Middle frontal gyrus (tissue), 1 donor: ENCODE measurements around the gene NRG3.
"Not testable (repeated sequence)": the region's sequence is repeated elsewhere in the genome, so short reads cannot be mapped to it uniquely, and the experiment has no call there.

Experiments
- DNase-seq: peaks from one replicate; pipeline ENCODE4 v3.0.0-alpha.2; 2015; ENCODE audit warnings: low spot score; ENCODE audit errors: extremely low spot score

The NRG3 gene

DNA sequence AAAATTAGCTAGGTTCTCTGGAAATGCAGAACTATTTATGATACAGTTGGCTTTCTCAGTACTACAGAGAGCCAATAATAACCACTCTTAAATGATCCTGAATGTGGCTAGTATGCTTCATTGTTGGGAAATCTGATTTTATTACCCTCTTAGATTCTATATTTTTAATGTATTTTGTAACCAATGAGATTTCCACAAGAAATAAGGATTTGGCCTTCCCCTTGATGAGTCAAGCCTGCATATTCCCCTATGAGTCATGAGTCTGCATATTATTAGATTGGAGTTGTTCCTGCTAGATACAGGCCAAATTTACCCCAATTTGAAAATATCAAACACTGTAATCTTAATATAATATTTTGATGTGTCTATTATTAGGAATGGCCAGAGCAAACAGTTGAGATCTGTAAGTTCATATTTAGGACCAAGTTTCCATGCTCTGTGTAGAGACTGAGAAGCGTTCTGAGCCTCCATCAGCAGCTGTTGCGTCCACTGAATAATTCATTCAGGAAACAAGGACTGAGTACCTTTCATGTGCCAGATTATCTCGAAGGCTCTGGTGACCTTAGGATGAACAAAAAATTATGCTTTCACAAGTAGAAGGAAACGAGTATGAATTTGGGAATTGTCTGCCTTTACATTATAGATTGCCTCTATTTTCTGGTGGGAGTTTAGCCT, 793.4 kb downstream of the NRG3 start:
- DNase-seq = no peak

DNA sequence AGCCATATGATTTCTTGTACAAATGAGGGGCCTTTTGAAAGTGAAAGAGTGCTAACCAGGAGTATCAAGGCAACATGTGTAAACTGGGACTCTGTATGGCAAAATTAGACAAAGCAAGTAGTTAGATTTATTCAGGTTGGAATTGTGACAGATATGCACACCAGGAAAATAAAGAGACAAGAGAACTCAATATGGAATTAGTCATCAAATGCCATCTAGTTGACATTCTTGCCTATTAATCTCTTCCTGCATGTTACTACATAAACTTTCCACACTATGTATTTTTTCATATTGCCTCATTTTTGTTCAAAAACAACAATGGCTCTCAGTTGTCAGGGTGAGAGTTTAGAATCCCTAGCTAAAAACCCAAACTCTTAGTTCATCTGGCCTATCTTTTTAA, 799.0 kb downstream of the NRG3 start:
- DNase-seq = no peak

DNA sequence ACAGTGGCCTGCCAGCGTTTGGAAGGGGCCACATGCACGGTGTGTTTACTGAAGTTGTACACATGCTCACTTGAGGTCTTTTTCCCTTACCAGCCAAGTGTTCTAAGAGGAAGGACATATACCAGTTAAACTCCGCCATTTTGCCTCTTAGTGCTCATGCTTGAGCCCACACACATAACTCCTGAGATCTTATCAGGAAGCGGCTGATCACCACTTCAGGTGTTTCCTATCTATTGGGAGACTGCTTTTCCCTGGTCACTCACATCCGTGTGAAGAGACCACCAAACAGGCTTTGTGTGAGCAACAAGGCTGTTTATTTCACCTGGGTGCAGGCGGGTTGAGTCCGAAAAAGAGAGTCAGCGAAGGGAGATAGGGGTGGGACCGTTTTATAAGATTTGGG, 802.9 kb downstream of the NRG3 start:
- DNase-seq = not testable (repeated sequence)

DNA sequence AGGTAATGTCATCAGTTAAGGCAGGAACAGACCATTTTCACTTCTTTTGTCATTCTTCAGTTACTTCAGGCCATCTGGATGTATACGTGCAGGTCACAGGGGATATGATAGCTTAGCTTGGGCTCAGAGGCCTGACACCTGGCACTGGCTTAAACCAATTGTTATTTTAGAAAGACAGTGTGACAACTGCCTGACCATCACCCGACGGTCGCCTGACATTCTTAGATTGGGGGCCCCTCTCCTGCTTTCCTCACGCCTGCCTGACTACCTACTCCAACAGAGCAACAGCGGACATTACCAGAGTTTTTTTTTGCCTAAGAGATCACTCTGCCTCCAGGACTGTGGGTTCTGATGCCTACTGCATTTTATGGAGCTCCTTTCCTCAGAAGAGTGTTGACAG, 803.5 kb downstream of the NRG3 start:
- not testable (repeated sequence) for DNase-seq

DNA sequence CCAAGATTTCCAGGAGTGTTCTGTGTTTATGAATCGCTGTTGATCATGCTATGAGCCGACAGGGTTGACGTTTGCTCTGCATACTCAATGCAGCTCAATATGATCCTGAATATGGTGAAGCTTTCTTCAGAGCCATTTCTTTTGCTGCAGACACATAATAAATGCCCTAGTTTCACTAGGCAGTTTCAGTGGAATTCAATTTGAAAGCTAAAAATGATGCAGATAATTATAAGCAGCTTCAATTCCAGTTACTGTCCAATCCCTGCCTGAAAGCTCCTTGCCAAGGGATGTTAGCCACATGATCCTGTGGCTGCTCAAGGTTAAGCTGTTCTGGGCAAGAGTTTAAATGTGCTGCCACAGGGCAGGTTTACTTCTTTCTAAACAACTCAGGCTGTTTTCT, 805.6 kb downstream of the NRG3 start:
- no peak for DNase-seq

DNA sequence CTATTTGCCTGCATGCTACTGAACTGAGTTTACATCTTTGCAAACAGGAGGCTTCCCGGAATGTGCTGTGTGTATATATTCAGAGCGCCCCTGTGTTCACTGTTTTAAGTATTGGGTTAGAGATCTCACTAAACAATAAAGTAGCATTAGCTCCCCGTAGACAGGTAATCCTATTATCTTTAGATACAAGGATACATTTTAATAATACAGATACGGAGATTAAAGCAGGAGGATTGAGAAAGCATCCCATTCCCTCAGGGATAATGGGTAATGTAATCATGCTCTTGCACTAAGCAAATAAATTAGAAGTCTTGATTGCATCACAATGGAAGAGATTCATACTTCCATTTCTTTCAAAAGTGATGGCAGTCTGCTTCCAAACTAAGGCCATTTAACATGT, 809.0 kb downstream of the NRG3 start:
- no peak for DNase-seq

DNA sequence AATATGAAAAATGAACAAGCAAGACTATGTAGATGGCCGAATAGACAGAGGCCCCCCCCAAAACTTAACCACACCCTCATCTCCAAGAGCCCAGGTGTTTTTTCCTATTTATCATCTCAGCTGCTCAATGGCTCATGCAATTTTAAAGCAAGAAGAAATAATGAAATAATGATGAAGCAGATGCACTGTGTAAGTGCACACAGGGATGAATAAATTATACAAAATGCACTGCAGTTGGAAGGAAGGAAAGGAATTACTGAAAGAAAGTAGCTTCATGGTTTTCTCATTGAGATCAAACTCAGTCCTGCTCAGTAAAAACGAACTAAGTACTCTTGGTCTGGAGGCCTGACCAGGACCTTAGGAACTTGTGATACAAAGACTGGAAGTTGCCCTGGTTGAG, 810.1 kb downstream of the NRG3 start:
- no peak for DNase-seq

DNA sequence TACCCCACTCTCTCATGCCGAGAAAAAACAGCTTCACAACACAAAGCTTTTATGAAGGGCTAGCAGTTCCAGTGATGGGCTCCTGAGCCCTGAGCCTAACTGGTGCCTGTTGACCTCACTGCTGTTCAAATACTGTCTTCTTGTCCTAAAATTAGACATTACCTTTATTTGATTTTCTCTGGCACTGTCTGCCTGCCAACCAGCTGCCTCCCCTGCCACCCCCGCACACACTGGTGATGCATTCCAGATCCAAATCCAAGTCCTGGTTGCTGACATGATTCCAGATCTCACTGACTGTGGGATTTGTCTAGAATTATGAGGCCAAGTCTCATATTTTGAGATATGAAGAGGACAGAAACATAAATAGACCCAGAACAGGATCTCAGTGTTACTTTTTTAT, 816.2 kb downstream of the NRG3 start:
- peak; percentile 33 for DNase-seq

DNA sequence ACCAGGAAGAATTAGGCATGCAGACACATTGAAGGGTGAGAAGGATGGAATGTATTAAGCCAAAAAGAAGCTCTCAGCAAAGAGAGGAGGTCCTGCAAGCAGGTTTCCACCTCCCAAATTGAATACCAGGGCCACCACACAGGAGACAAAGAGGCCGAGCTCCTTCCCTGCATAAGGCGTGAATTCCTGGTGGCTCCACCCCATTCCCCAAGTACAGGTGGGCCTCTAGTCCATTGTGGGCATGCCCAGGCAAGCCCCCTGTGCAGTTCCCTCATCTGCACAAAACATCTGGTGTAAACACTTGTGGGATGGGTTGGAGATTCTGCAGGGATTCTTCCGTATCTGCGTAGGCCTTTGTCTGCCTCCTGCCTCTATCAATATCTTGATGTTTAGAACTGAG, 817.5 kb downstream of the NRG3 start:
- DNase-seq = no peak

DNA sequence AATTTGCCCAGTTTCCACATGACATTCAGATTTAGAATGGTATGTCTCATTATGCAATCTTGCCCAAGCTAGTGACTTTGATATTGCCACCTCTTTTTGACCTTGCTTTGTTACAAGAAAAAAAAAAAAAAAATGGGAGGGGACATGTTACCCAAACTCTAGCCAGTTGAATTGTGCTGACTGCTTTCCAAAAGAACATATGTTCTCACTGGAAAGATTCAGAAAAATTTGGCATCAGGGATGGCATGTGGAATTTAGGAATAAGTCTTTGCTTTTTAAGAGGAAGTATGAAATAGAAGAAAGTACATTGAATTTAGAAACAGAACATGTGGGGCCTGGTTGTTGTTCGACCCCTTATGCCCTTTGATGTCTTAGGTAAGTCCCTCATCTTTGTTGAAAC, 846.8 kb downstream of the NRG3 start:
- no peak for DNase-seq

DNA sequence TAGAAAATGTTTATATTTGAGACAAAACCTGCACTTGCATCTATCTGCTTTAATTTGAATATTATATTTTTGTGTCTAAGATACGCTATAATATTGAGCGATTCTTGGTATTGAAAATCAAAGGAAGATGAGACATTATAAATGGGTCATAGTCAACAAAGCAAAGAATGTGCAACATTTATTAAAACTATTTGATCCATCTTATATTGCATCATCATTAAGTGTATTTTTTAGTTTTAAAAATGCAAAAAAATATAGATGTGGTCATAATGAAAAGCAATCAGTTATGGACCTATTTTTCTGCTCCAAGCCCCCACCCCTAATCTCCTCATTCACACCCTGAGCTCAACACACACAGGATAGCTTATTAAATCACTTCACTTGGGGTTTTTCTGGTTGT, 847.3 kb downstream of the NRG3 start:
- no peak for DNase-seq

DNA sequence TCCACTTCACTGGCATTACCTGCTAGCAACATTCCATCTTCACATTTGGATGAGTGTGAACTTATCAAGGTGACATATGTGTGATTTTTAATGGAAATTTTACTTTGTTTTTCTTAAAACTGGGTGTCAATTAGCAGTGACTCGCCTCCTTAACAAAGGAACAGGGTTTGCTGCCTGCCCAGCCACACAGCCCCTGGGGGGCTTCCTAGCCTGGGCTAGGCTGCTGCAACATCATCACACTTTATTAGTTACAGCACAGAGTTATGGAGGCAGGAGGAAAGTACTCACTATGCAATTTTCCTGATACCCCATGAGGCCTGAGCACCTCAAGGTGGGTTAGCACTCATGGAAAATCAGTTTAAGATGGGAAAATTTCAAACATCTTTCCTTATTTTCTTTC, 861.3 kb downstream of the NRG3 start:
- no peak for DNase-seq

DNA sequence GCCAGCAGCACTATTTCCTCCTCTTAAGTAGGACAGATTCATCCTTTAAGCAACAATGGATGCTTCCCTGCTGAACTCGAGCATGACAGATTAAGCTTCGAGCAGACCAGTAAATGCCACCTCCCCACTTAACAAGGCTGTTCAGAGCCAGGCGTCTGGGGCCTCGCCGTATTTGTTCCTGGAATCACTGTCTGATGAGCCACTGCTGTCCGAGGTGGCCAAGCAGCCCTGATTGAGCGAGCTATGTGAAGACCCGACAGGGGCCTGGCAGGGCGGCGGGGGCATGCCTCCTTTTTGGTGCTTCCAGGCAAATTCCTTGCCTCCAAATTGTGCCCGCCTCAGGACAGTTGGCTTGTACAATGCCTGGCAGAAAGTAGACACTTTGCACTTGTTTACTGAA, 862.6 kb downstream of the NRG3 start:
- no peak for DNase-seq

DNA sequence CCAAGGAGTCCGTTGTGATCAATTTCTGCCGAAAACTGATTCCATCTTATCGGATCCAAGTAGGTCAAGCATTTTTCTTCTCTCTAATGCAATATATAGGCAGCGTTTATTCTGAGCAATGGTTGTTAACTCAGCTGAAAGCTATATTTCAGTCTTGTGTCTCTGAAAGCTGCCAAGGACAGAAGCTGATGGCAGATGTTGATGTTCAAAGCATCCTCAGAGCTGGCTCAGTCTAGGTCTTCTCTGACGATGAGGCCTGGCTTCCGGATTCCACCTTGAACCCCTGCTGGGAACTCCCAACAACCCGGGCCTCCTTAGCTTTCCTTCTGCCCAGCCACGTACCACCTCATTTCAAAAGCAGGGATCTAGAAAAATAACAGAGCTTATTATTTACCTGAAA, 863.6 kb downstream of the NRG3 start:
- DNase-seq = no peak

DNA sequence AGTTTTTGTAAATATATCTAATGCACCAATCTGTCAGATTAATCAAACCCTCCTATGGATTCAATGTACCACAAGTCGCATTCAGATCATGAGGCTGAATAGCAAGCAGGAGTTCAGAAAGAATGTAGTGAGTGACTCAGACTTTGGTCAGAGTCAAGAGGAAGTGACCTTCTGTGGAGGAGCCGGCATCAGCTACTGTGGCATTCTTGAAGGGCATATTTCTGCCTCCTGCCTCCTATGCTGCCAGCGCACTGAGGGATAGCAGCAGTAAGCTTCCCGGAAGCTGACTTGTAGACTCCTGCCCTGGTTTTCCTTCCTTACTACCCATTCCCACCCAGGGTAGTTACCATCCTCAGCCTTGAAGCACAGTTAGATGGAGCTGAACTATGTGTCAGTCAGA, 867.5 kb downstream of the NRG3 start:
- DNase-seq = no peak

DNA sequence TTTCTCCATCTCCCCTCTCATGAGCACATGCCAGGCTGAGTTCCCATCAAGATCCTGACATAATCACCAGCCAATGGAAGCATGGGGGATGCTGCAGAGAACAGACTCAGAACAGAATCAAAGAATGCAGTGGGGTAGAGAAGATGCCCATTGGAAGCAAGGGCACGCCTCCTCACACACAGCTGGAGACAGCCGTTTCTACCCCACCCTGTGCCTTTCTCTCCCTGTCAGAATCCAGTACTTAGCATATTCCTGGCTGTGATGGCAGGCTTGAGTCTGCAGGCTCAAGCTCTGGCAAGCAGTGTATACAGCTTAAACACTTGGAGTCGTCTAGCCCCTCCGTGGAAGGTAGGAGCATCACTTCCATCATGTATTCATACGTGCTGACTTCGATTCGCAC, 867.9 kb downstream of the NRG3 start:
- DNase-seq = no peak

DNA sequence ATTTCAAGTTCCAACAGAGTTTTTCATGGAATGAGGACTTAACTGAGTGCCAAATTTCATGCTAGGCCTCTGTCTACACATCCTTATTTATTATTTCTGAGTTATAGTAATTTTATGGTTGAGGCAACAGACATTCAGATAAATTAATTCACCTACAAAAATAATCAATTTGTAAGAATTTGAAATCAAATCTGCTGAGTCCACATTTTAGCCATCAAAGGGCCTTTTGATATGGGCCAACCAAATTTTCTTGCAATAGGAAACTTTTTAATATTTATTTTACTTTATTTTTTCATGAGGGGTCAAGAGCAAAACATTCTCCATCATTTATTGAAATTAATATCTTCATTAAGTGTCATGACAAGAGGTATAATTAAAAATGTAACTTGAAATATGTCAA, 875.5 kb downstream of the NRG3 start:
- DNase-seq = no peak

DNA sequence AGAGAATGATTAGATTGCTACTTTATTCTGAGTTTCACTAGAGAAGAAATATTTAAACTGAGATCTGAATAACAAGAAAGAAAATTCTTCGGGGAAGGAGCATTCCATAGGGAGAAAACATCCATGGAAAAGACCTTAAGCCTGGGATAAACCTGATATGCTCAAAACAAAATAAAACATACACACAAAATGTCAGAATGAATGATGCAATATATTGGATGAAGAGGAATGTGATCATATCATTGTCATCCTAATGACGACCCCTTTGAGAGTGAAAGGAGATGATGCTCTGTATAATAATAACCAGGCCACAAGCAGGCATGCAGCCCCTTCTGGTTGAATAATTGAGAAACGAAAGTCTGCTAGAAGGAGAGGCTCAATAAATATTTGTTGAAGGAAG, 882.4 kb downstream of the NRG3 start:
- no peak for DNase-seq

DNA sequence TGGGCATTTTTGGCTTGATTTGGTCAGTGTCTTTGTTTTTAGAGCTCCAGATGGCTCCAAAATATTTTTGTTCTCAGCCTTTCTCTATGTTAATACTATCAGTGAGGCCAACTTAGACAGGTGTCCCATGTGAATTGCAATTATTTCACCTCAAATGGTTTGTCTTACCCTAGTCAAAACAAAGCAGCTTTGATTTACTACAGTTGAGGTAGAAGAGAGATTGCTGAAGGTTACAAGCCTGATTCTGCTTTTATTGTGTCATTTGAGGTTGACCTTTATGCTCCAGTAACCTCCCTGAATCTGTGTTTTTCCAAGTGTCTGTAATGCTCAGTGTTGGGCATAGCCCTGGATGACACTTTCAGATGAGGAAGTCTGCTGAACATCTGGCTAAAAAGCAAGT, 882.9 kb downstream of the NRG3 start:
- no peak for DNase-seq

DNA sequence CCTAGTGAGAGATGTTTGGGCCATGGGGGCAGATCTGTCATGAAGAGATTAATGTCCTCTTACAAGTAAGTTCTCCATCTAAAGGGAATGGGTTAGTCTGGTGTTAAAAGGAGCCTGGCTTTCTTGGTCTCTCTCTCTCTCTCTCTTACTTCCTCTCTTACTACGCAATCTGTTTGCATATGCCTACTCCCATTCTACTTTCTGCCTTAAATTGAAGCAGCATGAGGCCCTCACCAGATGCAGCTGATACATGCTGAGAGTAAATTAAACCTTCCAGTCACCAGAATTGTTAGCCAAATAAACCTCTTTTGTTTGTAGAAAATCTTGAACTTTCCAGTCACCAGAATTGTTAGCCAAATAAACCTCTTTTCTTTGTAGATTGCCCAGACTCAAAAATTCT, 884.1 kb downstream of the NRG3 start:
- DNase-seq = no peak

DNA sequence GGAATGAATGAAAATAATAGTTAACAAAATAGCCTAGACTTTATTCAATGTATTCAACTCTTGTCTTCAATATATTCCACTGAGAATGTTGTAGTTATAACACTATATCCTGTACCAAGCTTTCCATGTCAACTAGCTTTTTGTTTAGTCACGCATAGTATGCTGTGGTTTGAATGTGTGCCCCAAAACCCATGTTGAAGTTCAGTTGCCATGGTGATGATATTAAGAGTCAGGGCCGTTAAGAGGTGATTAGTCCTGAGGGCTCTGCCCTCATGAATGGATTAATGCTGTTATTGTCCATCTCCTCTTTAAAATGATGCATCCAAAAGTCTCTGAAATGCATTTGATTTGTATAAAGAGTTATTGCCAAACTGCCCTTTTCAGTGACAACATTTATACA, 887.6 kb downstream of the NRG3 start:
- no peak for DNase-seq

DNA sequence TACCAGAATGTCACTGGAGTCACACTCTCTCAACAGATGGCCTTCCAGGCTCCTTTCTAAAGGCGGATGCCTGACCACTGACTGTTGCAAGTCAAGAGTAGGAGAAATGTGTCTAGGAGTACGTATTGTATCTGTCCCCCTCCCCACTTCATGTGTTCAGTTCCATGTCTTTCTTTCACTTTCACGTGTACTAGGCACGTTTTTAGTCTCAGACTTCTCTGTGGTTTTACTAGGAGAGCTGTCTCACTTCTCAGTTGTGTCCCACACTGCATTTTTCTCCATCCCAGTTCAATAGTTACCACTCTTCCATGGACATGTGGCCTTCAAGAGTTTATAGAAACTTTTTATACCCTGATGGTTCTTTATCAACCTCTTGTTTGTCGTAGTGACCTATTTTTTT, 893.0 kb downstream of the NRG3 start:
- DNase-seq = no peak

DNA sequence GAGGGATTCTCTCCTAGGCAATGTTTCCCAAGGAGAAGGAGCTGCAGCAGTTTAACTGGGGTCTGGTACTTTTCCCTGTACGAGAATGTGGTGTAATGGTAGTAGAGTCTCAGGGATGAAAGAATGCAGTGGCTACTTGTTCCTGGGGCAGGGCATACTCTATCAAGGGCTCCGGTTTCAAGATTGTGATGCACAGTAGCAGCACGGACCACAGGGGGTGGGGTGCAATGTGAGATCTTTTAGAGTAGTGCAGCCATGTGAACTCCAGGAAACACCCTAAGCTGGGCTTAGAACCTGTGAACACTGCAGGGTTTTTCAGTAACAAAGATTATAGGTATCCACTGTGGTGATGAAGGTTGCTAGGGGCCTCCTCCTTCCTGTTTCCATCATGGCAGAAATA, 903.9 kb downstream of the NRG3 start:
- DNase-seq = no peak

DNA sequence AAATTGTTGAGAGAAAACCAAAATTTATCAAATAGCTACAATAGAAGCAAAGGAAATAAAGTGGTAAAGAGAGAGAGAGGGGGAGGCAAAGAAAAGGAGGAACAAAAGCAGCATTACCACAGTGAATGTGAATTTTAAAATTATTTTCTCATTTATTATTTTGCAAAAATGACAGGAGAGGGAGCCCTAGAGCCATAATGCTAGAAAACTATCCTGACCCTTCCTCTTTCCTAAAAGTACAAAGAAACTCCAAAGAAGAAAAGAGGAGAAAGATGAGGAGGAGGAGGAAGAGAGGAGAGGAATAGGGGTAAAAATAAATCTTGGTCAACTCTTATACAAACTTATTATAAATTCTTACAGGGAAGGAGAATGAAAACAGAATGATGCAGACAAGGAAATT, 921.5 kb downstream of the NRG3 start:
- no peak for DNase-seq
